GM12878 (cell line): ENCODE measurements around the gene NUDT6. TPM values are rescaled to one million over a fixed set of nuclear protein-coding genes. Genes with fewer than 3 reads are reported as not detected.

Experiments used
- ATAC-seq: fragments of 200-7000 bp; cut with Tn5 transposase; 3 replicates; pipeline ENCODE4 v1.9.1; 2020; ENCODE audit warnings: mild to moderate bottlenecking, moderate library complexity
- BruUV-seq: library from RNA; stranded (reverse); fragments of 400-500 nt; replicated peaks from 2 replicates; lab custom pipeline; 2021; lab: Mats Ljungman, UMichigan
- CTCF ChIA-PET: fragments of 300-600 bp; sonication (Branson Sonifier 250); formaldehyde crosslinking; extraction: SDS; loops from one replicate; lab custom pipeline; 2021; ENCODE audit warnings: inconsistent platforms; lab: Yijun Ruan, JAX
- POLR2A ChIA-PET: fragments of 350-600 bp; formaldehyde crosslinking; extraction: SDS; loops from one replicate; lab custom pipeline; 2021; ENCODE audit warnings: inconsistent platforms; lab: Charles Lee
- RAD21 ChIA-PET: fragments of 300-600 bp; sonication (Branson Sonifier 250); formaldehyde crosslinking; loops from one replicate; lab custom pipeline; 2023; ENCODE audit warnings: antibody characterized with exemption; ENCODE audit not compliant: unreplicated experiment; lab: Charles Lee
- SMC1A ChIA-PET: fragments of 300-600 bp; sonication (Branson Sonifier 250); formaldehyde crosslinking; loops from one replicate; lab custom pipeline; 2023; ENCODE audit not compliant: unreplicated experiment, uncharacterized antibody; lab: Charles Lee
- DNase-seq: peaks from one replicate; pipeline ENCODE4 v3.0.0-alpha.2; 2011; ENCODE audit warnings: low read depth, low spot score
- FAIRE-seq: peaks from 3 replicates; lab custom pipeline; 2011; peaks lifted over from hg19 to GRCh38; lab: Jason Lieb, UNC
- H2AFZ ChIP-seq: 2 replicates; pipeline ENCODE4 v1.6.0; 2011; ENCODE audit warnings: low read depth, low read length, control low read depth; ENCODE audit not compliant: control insufficient read depth
- H3K27ac ChIP-seq: 2 replicates; pipeline ENCODE4 v1.5.1; 2011; ENCODE audit warnings: control low read depth; ENCODE audit not compliant: control insufficient read depth, insufficient read depth
- H3K27me3 ChIP-seq, 2 experiments: replicated peaks in 1 of 2; 2 replicates each; pipeline versions ENCODE4 v1.6.0 to v1.6.1; 2011; ENCODE audit warnings: low read length in 1 of 2; ENCODE audit not compliant: control insufficient read depth in 2 of 2, insufficient read depth in 2 of 2
- H3K36me3 ChIP-seq, 2 experiments: 2 replicates each; pipeline ENCODE4 v1.5.1; 2011; ENCODE audit warnings: low read length in 1 of 2; ENCODE audit not compliant: control insufficient read depth in 2 of 2, insufficient read depth in 2 of 2
- H3K4me1 ChIP-seq: 2 replicates; pipeline ENCODE4 v1.6.1; 2011; ENCODE audit warnings: mild to moderate bottlenecking, low read length, moderate library complexity, mixed read lengths; ENCODE audit not compliant: control insufficient read depth, insufficient read depth
- H3K4me2 ChIP-seq: 2 replicates; pipeline ENCODE4 v1.6.0; 2011; ENCODE audit warnings: control low read depth; ENCODE audit not compliant: control insufficient read depth, insufficient read depth
- H3K4me3 ChIP-seq: fragments of 200-600 bp; sonication (generic); 2 replicates; pipeline ENCODE4 v1.5.1; 2016
- H3K79me2 ChIP-seq: 2 replicates; pipeline ENCODE4 v1.6.0; 2011; ENCODE audit warnings: low read length; ENCODE audit not compliant: control insufficient read depth, insufficient read depth
- H3K9ac ChIP-seq: 2 replicates; pipeline ENCODE4 v1.8.0; 2011; ENCODE audit warnings: low read length, control low read depth, mixed read lengths; ENCODE audit not compliant: control insufficient read depth, insufficient read depth
- H3K9me3 ChIP-seq: replicated peaks from 3 replicates; pipeline ENCODE4 v1.5.1; 2011; ENCODE audit warnings: mild to moderate bottlenecking, low read length; ENCODE audit not compliant: control insufficient read depth, insufficient read depth
- H4K20me1 ChIP-seq: 2 replicates; pipeline ENCODE4 v1.6.0; 2011; ENCODE audit not compliant: control insufficient read depth, insufficient read depth
- ASH2L ChIP-seq: fragments of 300-600, 200-600 bp; sonication (generic); IDR thresholded peaks from 2 replicates; pipeline ENCODE4 v1.6.1; 2017; ENCODE audit warnings: low read depth, mild to moderate bottlenecking, borderline replicate concordance
- ATF3 ChIP-seq: IDR thresholded peaks from 2 replicates; pipeline ENCODE4 v1.6.1; 2011; ENCODE audit warnings: low read depth, mild to moderate bottlenecking, low read length, moderate library complexity, borderline replicate concordance; ENCODE audit errors: extremely low read depth
- BHLHE40 ChIP-seq, 2 experiments: fragments of 450-650 bp in 1 of 2; IDR thresholded peaks; 2 replicates each; pipeline ENCODE4 v1.6.1; 2011 to 2017; ENCODE audit warnings: low read depth in 2 of 2, borderline replicate concordance in 1 of 2, improper control_type of control experiment in 1 of 2, low read length in 1 of 2, mild to moderate bottlenecking in 1 of 2
- CUX1 ChIP-seq: IDR thresholded peaks from 2 replicates; pipeline ENCODE4 v1.6.1; 2012; ENCODE audit warnings: improper control_type of control experiment, low read depth, low read length; ENCODE audit not compliant: insufficient replicate concordance
- EP300 ChIP-seq, 2 experiments: fragments of 150-350 bp in 1 of 2; IDR thresholded peaks; 2 replicates each; pipeline ENCODE4 v1.6.1; 2011 to 2012; ENCODE audit warnings: low read depth in 2 of 2, low read length in 2 of 2, borderline replicate concordance in 1 of 2, improper control_type of control experiment in 1 of 2, inconsistent platforms in 1 of 2; ENCODE audit not compliant: control insufficient read depth in 1 of 2
- FOXK2 ChIP-seq: fragments of 450-650 bp; IDR thresholded peaks from 2 replicates; pipeline ENCODE4 v1.6.1; 2017; ENCODE audit warnings: mild to moderate bottlenecking, moderate library complexity
- KLF5 ChIP-seq: fragments of 450-650 bp; IDR thresholded peaks from 2 replicates; pipeline ENCODE4 v1.6.1; 2014; ENCODE audit warnings: mild to moderate bottlenecking; ENCODE audit not compliant: partially characterized antibody
- TARDBP ChIP-seq: IDR thresholded peaks from 2 replicates; pipeline ENCODE4 v1.6.1; 2016; ENCODE audit warnings: borderline replicate concordance
- ZNF274 ChIP-seq: IDR thresholded peaks from one replicate; pipeline ENCODE4 v1.8.0; 2011; ENCODE audit not compliant: insufficient read length, insufficient read depth
- WGBS: methylation state at CpG from one replicate; pipeline ENCODE4 v1.1.6; 2016; ENCODE audit warnings: low lambda C conversion rate; ENCODE audit not compliant: insufficient replicate concordance, insufficient coverage; ENCODE audit errors: missing lambda C conversion rate; 5-methylcytosine and 5-hydroxymethylcytosine counted together
- in situ Hi-C: fragments of 300-500 bp; cut with MboI; formaldehyde crosslinking; loops from 9 replicates; pipeline ENCODE4 v1.14.3; 2018; ENCODE audit warnings: mixed read lengths
- intact Hi-C: fragments of 100-400 bp; cut with micrococcal nuclease; formaldehyde crosslinking; loops from one replicate; pipeline ENCODE4 v1.14.2; 2022; ENCODE audit not compliant: unreplicated experiment
- polyA plus RNA-seq, 11 experiments: library from polyadenylated mRNA; depleted of rRNA in 4 of 11; unstranded in 6 of 11; stranded (reverse) in 5 of 11; fragments of >200 nt; fragmentation: Nextera tagmentation in 4 of 11; fragmentation: Illumina TruSeq in 1 of 11; extraction: Ambion mirVana in 4 of 11; extraction: Trizol in 1 of 11; gene quantifications; 1 replicate in 1 of 11; 2 replicates in 10 of 11; pipeline versions ENCODE4 v1.2.1 to v1.2.3, GENCODE V29; 2011 to 2016; ENCODE audit warnings: inconsistent platforms in 2 of 11, missing spikeins in 2 of 11, low read depth in 1 of 11
- total RNA-seq, 4 experiments: library from RNA; depleted of rRNA in 3 of 4; stranded (reverse); fragments of >200 nt in 3 of 4; fragmentation: Illumina TruSeq in 1 of 4; extraction: Trizol in 1 of 4; gene quantifications; 2 replicates each; pipeline versions ENCODE4 v1.2.1 to v1.2.3, GENCODE V29; 2013 to 2021

NUDT6 gene
- total and polyA plus RNA-seq, 10 of the 15 experiments (the other 5 are each of a cell fraction or from before 2014, with no cell fraction given), result 3.9 to 12.4 (median 6.8) TPM

GRCh38 chr4:122909683-122910082 is 12.7 kb downstream of the NUDT6 start:
- H3K9ac ChIP-seq, result no peak overlapping the region
- ATAC-seq, result no peak
- no peaks in the 10 kb centered on the region for H3K27me3 ChIP-seq
- ChIA-PET SMC1A (interaction anchor here (1.0 to 6.6 kb wide), 2 partner anchors 11 to 153 kb away, joined by 3 to 73 read pairs; no protein-coding TSS in a partner anchor), RAD21 (no interaction called here), CTCF (no interaction called here), POLR2A (no interaction called here)
- intact Hi-C loops (loop anchor here (5.0 kb wide), 1 partner anchor 307 kb away; no protein-coding TSS in a partner anchor), in situ Hi-C loops (loop anchor here (10.0 kb wide), 1 partner anchor 305 kb away; no protein-coding TSS in a partner anchor)
- H3K4me3 ChIP-seq, result no peak overlapping the region
- no peaks in the 10 kb centered on the region for H3K79me2 ChIP-seq
- H3K4me1 ChIP-seq, result no peaks in the 10 kb centered on the region
- no peak for DNase-seq
- no peaks in the 10 kb centered on the region for H3K9me3 ChIP-seq
- no peak for FAIRE-seq
- no peak overlapping the region for H3K27ac ChIP-seq
- WGBS, result 94% methylated on average over 2 of the region's 2 CpGs
- H4K20me1 ChIP-seq, result no peaks in the 10 kb centered on the region
- no peak overlapping the region for H3K4me2 ChIP-seq
- BruUV-seq, result no TSS peak
- H2AFZ ChIP-seq, result no peak overlapping the region
- no peak for TF ChIP-seq BHLHE40 (IDR thresholded peaks at IDR 0.05; ENCODE audit: borderline replicate concordance in 1 of 2, low read depth in 2 of 2, low read length in 1 of 2)
- no peak for TF ChIP-seq EP300 (IDR thresholded peaks at IDR 0.05; ENCODE audit: borderline replicate concordance in 1 of 2, control insufficient read depth in 1 of 2, low read depth in 2 of 2, low read length in 2 of 2)
- TF ChIP-seq ATF3, result no peak
- no peak for TF ChIP-seq KLF5
- no peak for TF ChIP-seq TARDBP
- TF ChIP-seq FOXK2, result no peak
- TF ChIP-seq CUX1, result no peak
- TF ChIP-seq ASH2L, result no peak
- TF ChIP-seq ZNF274, result no peak
- H3K36me3 ChIP-seq, result no peaks in the 10 kb centered on the region
